ENCODE data around the gene FOXJ2. TPM values are rescaled to one million over a fixed set of nuclear protein-coding genes. Genes with fewer than 3 reads are reported as not detected.
"Not testable (repeated sequence)": the region's sequence is repeated elsewhere in the genome, so short reads cannot be mapped to it uniquely, and the experiment has no call there.

Gene FOXJ2
- total RNA-seq, 1 donor from 2014 or later = 29.9 TPM

GRCh38 chr12:8026291-8026900, 6.1 kb upstream of the FOXJ2 start:
- intact Hi-C loops (cut with DNase I) = no loop called here
- peak; percentile 98 for DNase-seq (ENCODE audit: low spot score)

GRCh38 chr12:8027856-8028255, 4.7 kb upstream of the FOXJ2 start:
- no peak for DNase-seq (ENCODE audit: low spot score)
- intact Hi-C loops (cut with DNase I) = no loop called here
- no peak for ATAC-seq

More at GRCh38 chr12:8026291-8026900, 6.1 kb upstream of the FOXJ2 start:
- peak; percentile 99 for ATAC-seq

DNA sequence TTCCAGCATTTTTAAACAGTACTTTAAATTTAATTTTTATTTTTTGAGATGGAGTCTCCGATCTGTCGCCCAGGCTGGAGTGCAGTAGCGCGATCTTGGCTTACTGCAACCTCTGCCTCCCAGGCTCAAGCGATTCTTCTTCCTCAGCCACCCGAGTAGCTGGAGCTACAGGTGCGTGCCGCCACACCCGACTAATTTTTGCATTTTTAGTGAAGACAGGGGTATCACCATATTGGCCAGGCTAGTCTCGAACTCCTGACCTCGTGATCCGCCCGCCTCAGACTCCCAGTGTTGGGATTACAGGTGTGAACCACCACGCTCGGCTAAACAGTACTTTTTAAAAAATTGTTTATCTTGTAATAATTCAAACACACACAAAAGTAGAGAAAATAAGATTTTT, 4.2 kb upstream of the FOXJ2 start:
- intact Hi-C loops (cut with DNase I) = no loop called here
- ATAC-seq = no peak
- no peak for DNase-seq (ENCODE audit: low spot score)

- intact Hi-C loops (cut with DNase I) = no loop called here
- DNase-seq (ENCODE audit: low spot score) (no peak), ATAC-seq (no peak)
Observed at GRCh38 chr12:8030189-8030588, 2.3 kb upstream of the FOXJ2 start.

DNA sequence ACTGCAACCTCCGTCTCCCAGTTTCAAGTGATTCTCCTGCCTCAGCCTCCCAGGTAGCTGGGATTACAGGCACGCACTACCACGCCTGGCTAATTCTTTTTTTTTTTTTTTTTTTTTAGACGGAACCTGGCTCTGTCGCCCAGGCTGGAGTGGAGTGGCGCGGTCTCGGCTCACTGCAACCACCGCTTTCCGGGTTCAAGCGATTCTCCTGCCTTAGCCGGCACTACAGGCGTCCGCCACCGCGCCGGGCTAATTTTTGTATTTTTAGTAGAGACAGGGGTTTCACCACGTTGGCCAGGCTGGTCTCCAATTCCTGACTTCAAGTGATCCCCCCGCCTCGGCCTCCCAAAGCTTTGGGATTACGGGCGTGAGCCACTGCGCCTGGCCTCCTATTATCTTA, 1.5 kb upstream of the FOXJ2 start:
- ATAC-seq; intact Hi-C loops (cut with DNase I); DNase-seq (ENCODE audit: low spot score): not testable (repeated sequence)

- ATAC-seq = no peak
- no peak for DNase-seq (ENCODE audit: low spot score)
- intact Hi-C loops (cut with DNase I) = no loop called here
Observed at GRCh38 chr12:8031872-8032241, 659 bp upstream of the FOXJ2 start.

DNA sequence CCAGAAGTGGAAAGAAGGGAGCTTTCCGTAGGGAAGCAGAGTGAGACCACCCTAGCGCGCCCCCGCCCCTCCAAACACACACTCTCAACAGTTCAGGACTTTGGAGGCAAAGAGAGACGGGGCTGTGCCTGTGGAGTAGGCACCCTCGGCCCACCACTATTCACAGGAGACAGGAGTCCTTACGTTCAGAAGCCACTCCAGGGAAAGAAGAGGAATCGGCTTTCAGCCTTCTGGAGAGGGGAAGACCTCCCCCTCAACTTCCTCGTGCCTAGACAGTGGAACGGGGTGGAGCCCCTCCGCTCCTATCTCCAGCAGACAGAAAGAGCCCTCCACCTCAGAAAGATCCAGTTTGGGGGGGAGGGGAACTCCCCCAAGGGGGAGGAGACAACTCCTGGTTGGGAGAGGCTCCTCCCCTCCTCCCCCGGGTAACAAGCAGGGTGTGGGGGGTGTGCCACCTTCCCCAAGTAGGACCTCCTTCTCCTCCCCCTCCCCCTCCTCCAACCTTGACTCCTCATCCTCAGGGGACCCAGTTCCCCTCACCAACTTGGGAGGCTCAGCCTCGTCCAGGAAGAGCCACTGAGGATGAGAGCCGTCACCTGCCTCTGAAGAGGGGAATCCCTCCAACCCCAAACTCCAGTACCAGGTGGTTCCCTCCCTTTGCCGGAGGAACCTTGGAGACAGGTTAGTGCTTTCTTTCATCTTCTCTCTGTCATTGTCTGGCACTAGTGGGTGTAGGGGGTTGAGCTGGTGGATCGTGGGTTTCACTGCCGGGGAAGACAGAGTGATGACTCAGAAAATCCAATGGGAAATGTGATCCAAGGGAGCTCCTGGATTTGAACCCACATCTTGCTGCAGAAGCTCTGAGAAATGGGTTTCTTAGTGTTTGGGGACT, 883 bp downstream of the FOXJ2 start:
- peak; percentile 83 for ATAC-seq
- intact Hi-C loops (cut with DNase I) = no loop called here
- DNase-seq (ENCODE audit: low spot score) = peak; percentile 83

GRCh38 chr12:8034802-8035201, 2.3 kb downstream of the FOXJ2 start:
- no peak for ATAC-seq
- DNase-seq (ENCODE audit: low spot score) = no peak
- intact Hi-C loops (cut with DNase I) = no loop called here

- ATAC-seq (no peak), DNase-seq (ENCODE audit: low spot score) (no peak)
- intact Hi-C loops (cut with DNase I) = no loop called here
Observed at GRCh38 chr12:8035440-8036010, 3.0 kb downstream of the FOXJ2 start.

GRCh38 chr12:8036346-8036745, 3.8 kb downstream of the FOXJ2 start:
- ATAC-seq = no peak
- DNase-seq (ENCODE audit: low spot score) = no peak
- intact Hi-C loops (cut with DNase I) = no loop called here

GRCh38 chr12:8037046-8037663, 4.6 kb downstream of the FOXJ2 start:
- DNase-seq (ENCODE audit: low spot score) (no peak), ATAC-seq (no peak)
- intact Hi-C loops (cut with DNase I) = no loop called here

DNA sequence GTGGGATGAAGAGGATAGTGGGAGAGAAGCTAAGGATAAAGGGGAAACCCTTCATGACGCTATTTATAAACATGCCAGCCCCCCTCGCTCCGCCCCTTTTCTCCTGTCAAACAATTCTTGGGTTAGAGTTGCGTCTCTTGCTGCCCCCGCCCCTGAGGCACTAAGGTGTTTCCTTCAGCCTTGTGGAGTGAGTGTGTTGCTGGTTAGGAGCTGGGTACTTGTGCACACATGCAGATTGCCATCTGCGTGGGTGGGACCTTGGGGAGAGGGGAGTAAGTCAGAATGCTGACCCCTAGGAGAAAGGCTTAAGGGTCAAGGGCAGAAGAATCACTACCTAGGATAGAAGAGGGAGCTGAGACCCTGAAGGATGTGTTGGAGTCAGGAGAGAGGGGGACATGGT, 5.4 kb downstream of the FOXJ2 start:
- no peak for DNase-seq (ENCODE audit: low spot score)
- no peak for ATAC-seq
- intact Hi-C loops (cut with DNase I) = no loop called here

GRCh38 chr12:8038659-8039114, 6.2 kb downstream of the FOXJ2 start:
- DNase-seq (ENCODE audit: low spot score) (no peak), ATAC-seq (peak; percentile 73)
- intact Hi-C loops (cut with DNase I) = no loop called here

DNA sequence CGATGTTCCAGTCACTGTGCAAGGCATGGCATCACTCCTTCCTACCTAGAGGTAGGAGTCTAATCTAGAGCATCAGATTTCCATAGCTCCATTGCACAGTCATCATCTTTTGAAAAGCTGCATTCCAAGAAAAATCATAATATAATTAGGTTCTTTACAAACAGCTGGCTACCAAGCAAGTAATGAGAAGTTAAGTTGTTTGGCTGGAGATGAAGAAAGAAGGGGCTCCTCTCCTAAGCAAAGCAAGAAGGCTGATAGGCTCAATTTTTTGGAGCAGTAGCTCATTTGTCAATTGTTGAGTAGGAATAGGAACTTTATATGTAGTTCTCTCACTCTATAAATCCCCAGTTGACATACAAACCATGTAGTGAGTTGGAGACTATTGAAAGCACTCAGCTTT, 8.3 kb downstream of the FOXJ2 start:
- DNase-seq (ENCODE audit: low spot score) (no peak), ATAC-seq (no peak)
- intact Hi-C loops (cut with DNase I) = no loop called here

- DNase-seq (ENCODE audit: low spot score) (peak; percentile 90), ATAC-seq (peak; percentile 82)
Observed at GRCh38 chr12:8045952-8046944, 13.7 kb downstream of the FOXJ2 start.

DNA sequence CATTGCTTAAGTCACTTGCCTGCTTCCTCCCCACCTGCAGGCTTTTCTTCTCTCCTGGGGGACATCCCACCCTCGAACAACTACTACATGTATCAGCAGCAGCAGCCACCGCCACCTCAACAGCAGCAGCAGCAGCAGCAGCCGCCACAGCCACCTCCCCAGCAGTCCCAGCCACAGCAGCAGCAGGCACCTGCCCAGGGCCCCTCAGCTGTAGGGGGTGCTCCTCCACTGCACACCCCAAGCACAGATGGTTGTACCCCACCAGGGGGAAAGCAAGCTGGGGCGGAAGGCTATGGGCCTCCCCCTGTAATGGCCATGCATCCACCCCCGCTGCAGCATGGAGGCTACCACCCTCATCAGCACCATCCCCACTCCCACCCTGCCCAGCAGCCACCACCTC, 15.3 kb downstream of the FOXJ2 start:
- ATAC-seq = no peak
- intact Hi-C loops (cut with DNase I) = no loop called here
- DNase-seq (ENCODE audit: low spot score) = no peak

More at GRCh38 chr12:8045952-8046944, 13.7 kb downstream of the FOXJ2 start:
- intact Hi-C loops (cut with DNase I) = no loop called here

GRCh38 chr12:8048906-8049305, 16.4 kb downstream of the FOXJ2 start:
- ATAC-seq = no peak
- intact Hi-C loops (cut with DNase I) = no loop called here
- DNase-seq (ENCODE audit: low spot score) = no peak

DNA sequence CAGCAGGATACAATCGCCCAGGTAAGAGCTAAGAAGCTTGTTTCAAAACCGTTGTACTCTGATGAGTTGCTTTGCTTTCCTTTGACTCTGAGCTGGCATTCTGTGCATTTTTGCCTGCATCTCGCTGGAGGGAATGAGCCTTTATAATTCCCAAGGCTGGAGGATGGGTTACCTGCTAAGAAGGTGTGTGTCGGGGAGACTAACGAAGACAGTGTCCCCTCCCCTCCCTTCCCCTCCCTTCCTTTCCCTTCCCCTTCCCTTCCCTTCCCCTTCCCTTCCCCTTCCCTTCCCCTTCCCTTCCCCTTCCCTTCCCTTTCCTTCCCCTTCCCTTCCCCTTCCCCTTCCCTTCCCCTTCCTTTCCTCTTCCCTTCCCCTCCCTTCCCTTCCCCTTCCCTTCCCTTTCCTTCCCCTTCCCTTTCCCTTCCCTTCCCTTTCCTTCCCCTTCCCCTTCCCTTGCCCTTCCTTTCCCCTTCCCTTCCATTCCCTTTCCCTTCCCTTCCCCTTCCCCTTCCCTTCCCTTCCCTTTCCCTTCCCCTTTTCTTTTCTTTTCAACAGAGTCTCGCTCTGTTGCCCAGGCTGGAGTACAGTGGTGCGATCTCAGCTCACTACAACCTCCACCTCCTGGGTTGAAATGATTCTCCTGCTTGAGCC, 18.2 kb downstream of the FOXJ2 start:
- DNase-seq (ENCODE audit: low spot score) (no peak), ATAC-seq (no peak)
- intact Hi-C loops (cut with DNase I) = no loop called here

Data from sciatic nerve (tissue), 2 donors.